Measurements from ENCODE around the gene SLC9B2. TPM values are rescaled to one million over a fixed set of nuclear protein-coding genes. Genes with fewer than 3 reads are reported as not detected.

SLC9B2 gene
- total RNA-seq, 4 donors from 2014 or later, result 16.9 to 56.1 (median 24.7) TPM

- no peak for ATAC-seq (ENCODE audit: low FRiP score)
- TF ChIP-seq CTCF (IDR thresholded peaks at IDR 0.05), result no peak
- no peak for DNase-seq (ENCODE audit: low spot score)
These were observed 95.6 kb downstream of the SLC9B2 start for GRCh38 chr4:102981005-102981404.

Other genes starting within 250 kb of the SLC9B2 start
- gene UBE2D3, start 249.2 kb downstream of the SLC9B2 start, total RNA-seq, result 100 to 1,000 TPM; 349 to 519 (median 452) TPM
- gene CISD2, start 207.8 kb downstream of the SLC9B2 start, total RNA-seq, result 10 to 100 TPM in 3 of 4 donors, 1 to 10 TPM in 1; 7.4 to 18.9 (median 14.1) TPM
- gene SLC9B1, start 57.1 kb downstream of the SLC9B2 start, total RNA-seq, result 1 to 10 TPM in 1 of 4 donors, under 1 TPM in 3; 0.37 to 1.2 (median 0.83) TPM
- 10 to 100 TPM; 32.9 to 79.9 (median 49.3) TPM for gene BDH2, start 23.1 kb upstream of the SLC9B2 start, total RNA-seq
- gene CENPE, start 121.6 kb upstream of the SLC9B2 start, total RNA-seq, result 1 to 10 TPM in 1 of 4 donors, under 1 TPM in 3; 0.56 to 2.2 (median 0.77) TPM